ENCODE results near the gene PLPPR2. TPM values are rescaled to one million over a fixed set of nuclear protein-coding genes. Genes with fewer than 3 reads are reported as not detected.

The PLPPR2 gene
- total RNA-seq, 5 donors from 2014 or later (not counting 1 experiment from before 2014, with no cell fraction given): 8.6 to 16.2 (median 10.7) TPM

DNA sequence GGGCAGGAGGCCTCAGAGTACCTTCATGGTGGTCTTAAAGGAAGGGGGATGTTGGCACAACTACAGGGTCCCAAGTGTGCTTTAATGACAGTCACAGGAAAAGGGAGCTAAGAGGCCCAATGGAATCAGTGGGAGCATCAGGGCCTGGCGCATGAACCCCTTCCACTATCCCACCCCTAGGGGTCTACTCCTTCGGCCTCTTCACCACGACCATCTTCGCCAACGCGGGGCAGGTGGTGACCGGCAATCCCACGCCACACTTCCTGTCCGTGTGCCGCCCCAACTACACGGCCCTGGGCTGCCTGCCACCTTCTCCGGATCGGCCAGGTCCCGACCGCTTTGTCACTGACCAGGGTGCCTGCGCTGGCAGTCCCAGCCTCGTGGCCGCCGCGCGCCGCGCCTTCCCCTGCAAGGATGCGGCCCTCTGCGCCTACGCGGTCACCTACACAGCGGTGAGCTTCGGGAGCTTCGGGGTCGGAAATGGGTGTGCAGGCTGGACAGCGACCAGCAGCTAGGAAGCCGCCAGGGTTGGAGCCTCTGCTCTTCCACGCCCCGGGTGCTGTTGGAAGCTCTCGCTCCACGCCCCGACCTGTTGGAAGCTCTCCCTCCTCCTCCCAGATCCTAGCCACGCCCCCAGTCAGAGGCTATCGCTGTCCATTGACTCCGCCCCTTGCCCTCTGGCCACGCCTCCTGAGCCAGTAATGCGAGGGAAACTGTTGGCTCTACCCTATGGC lies 6.0 kb downstream of the PLPPR2 start:
- peaks cover 0 to 6% of the 10 kb centered on the region in 2 experiments for H3K27me3 ChIP-seq (replicated peaks in 1 of 2; ENCODE audit: control insufficient read depth in 2 of 2, extremely low read depth in 1 of 2, insufficient read depth in 2 of 2, low read length in 1 of 2)
- no peak overlapping the region for H3K4me3 Mint-ChIP-seq
- no peak overlapping the region for H3K27ac ChIP-seq (ENCODE audit: low read length)
- H3K4me1 ChIP-seq (ENCODE audit: control insufficient read depth in 1 of 2, extremely low read depth in 1 of 2, insufficient read depth in 2 of 2, low read length in 2 of 2): peaks cover 0 to 2% of the 10 kb centered on the region in 2 experiments
- no peaks in the 10 kb centered on the region for H3K9me3 Mint-ChIP-seq
- no peak overlapping the region for H3K4me3 ChIP-seq (ENCODE audit: control insufficient read depth in 1 of 2, extremely low read depth in 1 of 2, low read length in 1 of 2)
- peaks cover 11% of the 10 kb centered on the region for H3K36me3 Mint-ChIP-seq
- 90% methylated on average over 39 of the region's 43 CpGs for WGBS (ENCODE audit: insufficient coverage)
- no peak for ATAC-seq (replicated peaks in 1 of 4)
- DNase-seq: no peak
- ChIA-PET CTCF (interaction anchor here in 1 of 2 donors (0.6 kb wide), 1 partner anchor 494 kb away, joined by 10 read pairs; no protein-coding TSS in a partner anchor), POLR2A (no interaction called here)
- H3K27me3 Mint-ChIP-seq: peaks cover 3% of the 10 kb centered on the region in 2 donors
- H3K9me3 ChIP-seq: no peaks in the 10 kb centered on the region
- H3K4me1 Mint-ChIP-seq: peaks cover 2 to 4% (median 3%) of the 10 kb centered on the region in 3 donors
- H3K27ac Mint-ChIP-seq: no peak overlapping the region
- H3K36me3 ChIP-seq (ENCODE audit: control insufficient read depth in 2 of 2, extremely low read depth in 1 of 2, insufficient read depth in 1 of 2, low read length in 1 of 2): peaks cover 0 to 5% of the 10 kb centered on the region in 2 donors

DNA sequence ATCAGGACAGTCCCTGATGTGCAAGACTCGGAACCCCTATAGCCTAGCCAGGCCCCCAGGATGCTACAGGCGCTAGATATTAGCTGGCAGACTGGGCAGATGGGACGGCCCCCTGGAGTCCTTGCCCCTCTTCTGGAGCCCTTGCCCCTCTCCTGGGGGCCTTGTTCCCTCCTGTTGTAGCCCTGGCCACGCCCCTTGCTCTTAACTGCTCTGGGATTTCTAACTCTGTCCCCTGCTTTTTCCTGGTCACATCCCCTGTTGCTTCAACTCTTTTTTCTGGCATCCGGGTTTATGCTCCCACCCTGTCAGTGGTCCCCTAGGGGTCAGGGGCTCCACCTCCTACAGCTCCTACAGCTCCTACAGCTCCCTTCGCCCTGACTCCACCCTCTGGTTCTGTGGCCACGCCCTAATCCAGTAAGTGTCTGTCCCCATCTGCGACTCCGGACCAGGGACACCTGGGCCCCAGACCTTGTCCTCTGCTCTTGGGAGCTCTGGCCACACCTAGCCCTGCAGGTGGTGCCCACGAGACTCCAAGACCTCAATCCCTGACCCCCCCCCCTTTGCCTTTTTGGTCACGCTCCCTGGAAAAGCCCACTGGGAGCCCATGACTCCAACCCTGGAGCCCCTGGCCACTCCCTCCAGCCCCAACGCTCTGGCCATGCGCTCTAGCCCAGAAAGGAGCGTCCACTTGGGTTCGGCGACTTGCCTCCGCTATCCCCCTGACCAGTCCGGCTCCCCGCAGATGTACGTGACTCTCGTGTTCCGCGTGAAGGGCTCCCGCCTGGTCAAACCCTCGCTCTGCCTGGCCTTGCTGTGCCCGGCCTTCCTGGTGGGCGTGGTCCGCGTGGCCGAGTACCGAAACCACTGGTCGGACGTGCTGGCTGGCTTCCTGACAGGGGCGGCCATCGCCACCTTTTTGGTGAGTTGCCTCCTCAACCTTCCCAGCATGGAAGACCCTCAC lies 6.8 kb downstream of the PLPPR2 start:
- Mint-ChIP-seq H3K27me3 (no peaks in the 10 kb centered on the region), H3K4me1 (no peaks in the 10 kb centered on the region), H3K9me3 (no peaks in the 10 kb centered on the region), H3K36me3 (peaks cover 11% of the 10 kb centered on the region), H3K4me3 (no peak overlapping the region), H3K27ac (no peak overlapping the region)
- Histone ChIP-seq H3K4me1 (ENCODE audit: control insufficient read depth in 1 of 2, extremely low read depth in 1 of 2, insufficient read depth in 2 of 2, low read length in 2 of 2) (no peaks in the 10 kb centered on the region), H3K9me3 (no peaks in the 10 kb centered on the region), H3K27me3 (replicated peaks in 1 of 2; ENCODE audit: control insufficient read depth in 2 of 2, extremely low read depth in 1 of 2, insufficient read depth in 2 of 2, low read length in 1 of 2) (no peaks in the 10 kb centered on the region), H3K27ac (ENCODE audit: low read length) (no peak overlapping the region), H3K36me3 (ENCODE audit: control insufficient read depth in 2 of 2, extremely low read depth in 1 of 2, insufficient read depth in 1 of 2, low read length in 1 of 2) (peaks cover 0 to 6% of the 10 kb centered on the region in 2 donors), H3K4me3 (ENCODE audit: control insufficient read depth in 1 of 2, extremely low read depth in 1 of 2, low read length in 1 of 2) (no peak overlapping the region)
- ATAC-seq (replicated peaks in 1 of 4) (peak in 1 of 4 experiments; percentile 13), DNase-seq (no peak)
- ChIA-PET POLR2A (no interaction called here), CTCF (interaction anchor here in 1 of 2 donors (0.6 to 0.7 kb wide), 2 partner anchors 22 to 495 kb away, joined by 3 to 10 read pairs; partner anchors contain the start of gene EPOR)
- 94% methylated on average over 25 of the region's 35 CpGs for WGBS (ENCODE audit: insufficient coverage)

DNA sequence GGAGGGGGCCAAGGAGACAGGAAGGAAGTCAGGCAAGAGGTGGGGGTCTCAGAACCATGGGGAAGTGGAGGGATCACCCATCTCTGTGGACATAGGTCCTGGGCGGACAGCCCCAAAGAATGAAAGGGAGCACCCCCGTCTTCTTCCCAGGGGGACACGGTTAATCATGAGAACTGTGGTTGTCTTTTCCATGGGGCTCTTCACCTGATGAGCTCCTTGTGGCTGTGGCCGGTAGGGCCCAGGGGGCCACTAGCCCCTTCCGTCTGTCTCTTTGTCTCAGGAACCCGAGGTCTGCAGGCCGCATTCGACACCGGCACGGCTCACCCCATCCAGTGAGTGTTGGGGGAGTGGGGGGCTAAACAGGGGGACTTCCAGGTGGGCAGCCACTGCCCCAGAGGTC lies 8.6 kb downstream of the PLPPR2 start:
- CTCF ChIA-PET: no interaction called here
- Histone ChIP-seq H3K36me3 (ENCODE audit: control insufficient read depth in 2 of 2, extremely low read depth in 1 of 2, insufficient read depth in 1 of 2, low read length in 1 of 2) (peaks cover 0 to 10% of the 10 kb centered on the region in 2 donors), H3K4me3 (ENCODE audit: control insufficient read depth in 1 of 2, extremely low read depth in 1 of 2, low read length in 1 of 2) (no peak overlapping the region), H3K4me1 (ENCODE audit: control insufficient read depth in 1 of 2, extremely low read depth in 1 of 2, insufficient read depth in 2 of 2, low read length in 2 of 2) (no peaks in the 10 kb centered on the region), H3K27me3 (replicated peaks in 1 of 2; ENCODE audit: control insufficient read depth in 2 of 2, extremely low read depth in 1 of 2, insufficient read depth in 2 of 2, low read length in 1 of 2) (no peaks in the 10 kb centered on the region), H3K27ac (ENCODE audit: low read length) (no peak overlapping the region), H3K9me3 (no peaks in the 10 kb centered on the region)
- no peaks in the 10 kb centered on the region for H3K27me3 Mint-ChIP-seq
- ATAC-seq (replicated peaks in 1 of 4) (no peak), DNase-seq (no peak)
- peaks cover 21% of the 10 kb centered on the region for H3K36me3 Mint-ChIP-seq
- WGBS (ENCODE audit: insufficient coverage): 84% methylated on average over 3 of the region's 10 CpGs
- H3K4me3 Mint-ChIP-seq: no peak overlapping the region
- no peak overlapping the region for H3K27ac Mint-ChIP-seq
- no peaks in the 10 kb centered on the region for H3K9me3 Mint-ChIP-seq
- H3K4me1 Mint-ChIP-seq: no peaks in the 10 kb centered on the region
- POLR2A ChIA-PET: interaction anchor here in 1 of 2 donors (0.7 kb wide), 1 partner anchor 81 kb away, joined by 3 read pairs; no protein-coding TSS in a partner anchor

DNA sequence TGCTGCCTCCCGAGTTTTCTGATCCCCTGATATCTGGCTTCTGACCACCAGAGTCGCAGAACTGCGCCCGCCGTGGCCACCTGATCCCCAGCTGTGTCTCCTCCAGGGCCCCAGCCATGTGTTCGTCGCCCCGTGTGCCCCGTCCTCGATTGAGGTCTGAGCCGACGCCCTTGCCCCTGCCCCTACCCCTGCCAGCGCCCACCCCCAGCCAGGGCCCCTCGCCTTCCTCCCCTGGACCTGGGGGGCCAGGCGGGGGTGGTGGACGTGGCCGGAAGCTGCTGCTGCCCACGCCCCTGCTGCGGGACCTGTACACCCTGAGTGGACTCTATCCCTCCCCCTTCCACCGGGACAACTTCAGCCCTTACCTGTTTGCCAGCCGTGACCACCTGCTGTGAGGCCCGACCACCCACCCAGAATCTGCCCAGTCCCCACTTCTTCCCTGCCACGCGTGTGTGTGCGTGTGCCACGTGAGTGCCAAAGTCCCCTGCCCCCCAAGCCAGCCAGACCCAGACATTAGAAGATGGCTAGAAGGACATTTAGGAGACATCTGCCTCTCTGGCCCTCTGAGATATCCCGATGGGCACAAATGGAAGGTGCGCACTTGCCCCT lies 9.2 kb downstream of the PLPPR2 start:
- no peak overlapping the region for H3K4me3 ChIP-seq (ENCODE audit: control insufficient read depth in 1 of 2, extremely low read depth in 1 of 2, low read length in 1 of 2)
- no peaks in the 10 kb centered on the region for H3K9me3 ChIP-seq
- peaks cover 0 to 15% of the 10 kb centered on the region in 2 donors for H3K36me3 ChIP-seq (ENCODE audit: control insufficient read depth in 2 of 2, extremely low read depth in 1 of 2, insufficient read depth in 1 of 2, low read length in 1 of 2)
- no peaks in the 10 kb centered on the region for H3K27me3 ChIP-seq (replicated peaks in 1 of 2; ENCODE audit: control insufficient read depth in 2 of 2, extremely low read depth in 1 of 2, insufficient read depth in 2 of 2, low read length in 1 of 2)
- Mint-ChIP-seq H3K27ac (no peak overlapping the region), H3K9me3 (no peaks in the 10 kb centered on the region), H3K4me3 (no peak overlapping the region), H3K36me3 (peaks cover 26% of the 10 kb centered on the region), H3K27me3 (no peaks in the 10 kb centered on the region), H3K4me1 (no peaks in the 10 kb centered on the region)
- DNase-seq: no peak
- no peak for ATAC-seq (replicated peaks in 1 of 4)
- H3K4me1 ChIP-seq (ENCODE audit: control insufficient read depth in 1 of 2, extremely low read depth in 1 of 2, insufficient read depth in 2 of 2, low read length in 2 of 2): no peaks in the 10 kb centered on the region
- 88% methylated on average over 19 of the region's 28 CpGs for WGBS (ENCODE audit: insufficient coverage)
- ChIA-PET POLR2A (no interaction called here), CTCF (no interaction called here)
- no peak overlapping the region for H3K27ac ChIP-seq (ENCODE audit: low read length)

DNA sequence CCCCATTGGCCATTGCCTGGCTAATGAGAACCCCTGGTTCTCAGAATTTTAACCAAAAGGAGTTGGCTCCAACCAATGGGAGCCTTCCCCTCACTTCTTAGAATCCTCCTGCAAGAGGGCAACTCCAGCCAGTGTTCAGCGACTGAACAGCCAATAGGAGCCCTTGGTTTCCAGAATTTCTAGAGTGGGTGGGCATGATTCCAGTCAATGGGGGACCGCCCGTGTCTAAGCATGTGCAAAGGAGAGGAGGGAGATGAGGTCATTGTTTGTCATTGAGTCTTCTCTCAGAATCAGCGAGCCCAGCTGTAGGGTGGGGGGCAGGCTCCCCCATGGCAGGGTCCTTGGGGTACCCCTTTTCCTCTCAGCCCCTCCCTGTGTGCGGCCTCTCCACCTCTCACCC lies 9.7 kb downstream of the PLPPR2 start:
- H3K4me1 Mint-ChIP-seq: no peaks in the 10 kb centered on the region
- DNase-seq (no peak), ATAC-seq (replicated peaks in 1 of 4) (no peak)
- no peak overlapping the region for H3K4me3 ChIP-seq (ENCODE audit: control insufficient read depth in 1 of 2, extremely low read depth in 1 of 2, low read length in 1 of 2)
- no peak overlapping the region for H3K27ac ChIP-seq (ENCODE audit: low read length)
- no peaks in the 10 kb centered on the region for H3K9me3 ChIP-seq
- ChIA-PET CTCF (no interaction called here), POLR2A (no interaction called here)
- H3K4me3 Mint-ChIP-seq: no peak overlapping the region
- no peaks in the 10 kb centered on the region for H3K4me1 ChIP-seq (ENCODE audit: control insufficient read depth in 1 of 2, extremely low read depth in 1 of 2, insufficient read depth in 2 of 2, low read length in 2 of 2)
- H3K27me3 Mint-ChIP-seq: no peaks in the 10 kb centered on the region
- WGBS (ENCODE audit: insufficient coverage): no CpG with 5 or more reads among the region's 5 CpGs
- no peaks in the 10 kb centered on the region for H3K27me3 ChIP-seq (replicated peaks in 1 of 2; ENCODE audit: control insufficient read depth in 2 of 2, extremely low read depth in 1 of 2, insufficient read depth in 2 of 2, low read length in 1 of 2)
- peaks cover 29% of the 10 kb centered on the region for H3K36me3 Mint-ChIP-seq
- H3K36me3 ChIP-seq (ENCODE audit: control insufficient read depth in 2 of 2, extremely low read depth in 1 of 2, insufficient read depth in 1 of 2, low read length in 1 of 2): peaks cover 0 to 17% of the 10 kb centered on the region in 2 donors
- no peaks in the 10 kb centered on the region for H3K9me3 Mint-ChIP-seq
- H3K27ac Mint-ChIP-seq: no peak overlapping the region

DNA sequence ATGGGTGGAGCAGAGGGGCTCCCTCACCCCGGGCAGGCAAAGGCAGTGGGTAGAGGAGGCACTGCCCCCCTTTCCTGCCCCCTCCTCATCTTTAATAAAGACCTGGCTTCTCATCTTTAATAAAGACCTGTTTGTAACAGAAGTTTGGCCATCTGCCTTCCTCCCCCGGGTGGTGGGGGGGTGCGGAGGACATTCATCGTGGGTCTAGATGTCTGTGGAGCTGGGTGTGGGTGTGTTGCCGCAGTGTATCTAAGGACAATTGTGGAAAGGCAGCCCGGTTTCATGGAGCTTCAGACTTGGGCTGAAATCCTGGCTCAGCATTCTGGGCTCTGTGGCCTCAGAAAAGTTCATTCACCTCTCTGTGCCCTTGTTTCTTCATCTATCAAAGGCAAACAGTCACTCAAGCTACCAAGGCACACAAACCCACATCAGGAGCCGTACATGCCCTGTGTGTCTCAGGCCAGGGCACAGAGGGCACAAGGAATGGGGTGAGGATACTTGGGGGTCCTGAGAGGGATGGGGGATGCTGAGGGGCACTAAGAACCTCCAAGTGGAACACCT lies 10.4 kb downstream of the PLPPR2 start:
- H3K4me1 ChIP-seq (ENCODE audit: control insufficient read depth in 1 of 2, extremely low read depth in 1 of 2, insufficient read depth in 2 of 2, low read length in 2 of 2): no peaks in the 10 kb centered on the region
- Mint-ChIP-seq H3K4me1 (no peaks in the 10 kb centered on the region), H3K4me3 (no peak overlapping the region), H3K9me3 (no peaks in the 10 kb centered on the region), H3K27ac (no peak overlapping the region), H3K36me3 (peaks cover 31% of the 10 kb centered on the region), H3K27me3 (no peaks in the 10 kb centered on the region)
- H3K36me3 ChIP-seq (ENCODE audit: control insufficient read depth in 2 of 2, extremely low read depth in 1 of 2, insufficient read depth in 1 of 2, low read length in 1 of 2): peaks cover 0 to 17% of the 10 kb centered on the region in 2 donors
- no peak overlapping the region for H3K27ac ChIP-seq (ENCODE audit: low read length)
- H3K27me3 ChIP-seq (replicated peaks in 1 of 2; ENCODE audit: control insufficient read depth in 2 of 2, extremely low read depth in 1 of 2, insufficient read depth in 2 of 2, low read length in 1 of 2): no peaks in the 10 kb centered on the region
- 94% methylated on average over 4 of the region's 7 CpGs for WGBS (ENCODE audit: insufficient coverage)
- POLR2A ChIA-PET: no interaction called here
- no peak overlapping the region for H3K4me3 ChIP-seq (ENCODE audit: control insufficient read depth in 1 of 2, extremely low read depth in 1 of 2, low read length in 1 of 2)
- CTCF ChIA-PET: no interaction called here
- DNase-seq: no peak
- H3K9me3 ChIP-seq: no peaks in the 10 kb centered on the region
- ATAC-seq (replicated peaks in 1 of 4): no peak
